ENCODE measurements around the gene FBXW8.

DNA sequence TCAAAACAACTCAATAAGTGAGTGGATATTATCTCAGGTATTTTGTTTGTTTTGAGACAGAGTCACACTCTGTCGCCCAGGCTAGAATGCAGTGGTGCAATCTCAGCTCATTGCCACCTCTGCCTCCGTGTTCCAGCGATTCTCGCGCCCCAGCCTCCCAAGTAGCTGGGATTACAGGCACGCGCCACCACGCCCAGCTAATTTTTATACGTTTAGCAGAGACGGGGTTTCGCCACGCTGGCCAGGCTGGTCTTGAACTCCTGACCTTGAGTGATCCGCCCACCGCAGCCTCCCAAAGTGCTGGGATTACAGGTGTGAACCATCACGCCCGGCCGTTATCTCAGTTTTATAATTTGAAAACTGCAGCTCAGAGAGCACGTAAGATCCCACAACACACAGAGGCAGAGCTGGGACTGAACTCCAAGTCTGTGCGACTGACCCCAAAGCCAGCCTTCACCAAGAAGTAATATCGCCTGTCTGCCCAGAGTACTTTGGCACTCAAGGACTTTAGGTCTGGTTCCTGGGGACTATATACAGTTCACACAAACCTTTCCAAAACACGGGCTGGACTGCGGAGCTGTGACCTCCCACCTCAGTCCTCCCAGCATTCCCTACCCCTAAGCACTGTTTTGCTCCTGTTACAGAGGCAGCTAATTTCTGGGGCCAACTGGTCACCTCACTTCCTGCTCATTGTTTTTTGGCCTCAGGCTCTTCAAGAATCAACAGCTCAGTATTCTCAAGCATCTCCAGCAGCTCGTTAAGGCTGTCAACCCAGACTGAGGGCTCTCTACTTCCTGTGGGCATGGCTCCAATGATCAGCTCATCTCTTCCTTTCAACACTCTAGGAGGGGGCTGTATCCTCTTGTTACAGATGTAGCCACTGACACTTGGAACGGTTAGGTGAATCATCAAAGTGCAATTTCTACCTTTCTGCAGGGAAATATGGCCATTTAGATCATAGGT is 165.9 kb downstream of the FBXW8 start:
- TF ChIP-seq, protein P1, sequence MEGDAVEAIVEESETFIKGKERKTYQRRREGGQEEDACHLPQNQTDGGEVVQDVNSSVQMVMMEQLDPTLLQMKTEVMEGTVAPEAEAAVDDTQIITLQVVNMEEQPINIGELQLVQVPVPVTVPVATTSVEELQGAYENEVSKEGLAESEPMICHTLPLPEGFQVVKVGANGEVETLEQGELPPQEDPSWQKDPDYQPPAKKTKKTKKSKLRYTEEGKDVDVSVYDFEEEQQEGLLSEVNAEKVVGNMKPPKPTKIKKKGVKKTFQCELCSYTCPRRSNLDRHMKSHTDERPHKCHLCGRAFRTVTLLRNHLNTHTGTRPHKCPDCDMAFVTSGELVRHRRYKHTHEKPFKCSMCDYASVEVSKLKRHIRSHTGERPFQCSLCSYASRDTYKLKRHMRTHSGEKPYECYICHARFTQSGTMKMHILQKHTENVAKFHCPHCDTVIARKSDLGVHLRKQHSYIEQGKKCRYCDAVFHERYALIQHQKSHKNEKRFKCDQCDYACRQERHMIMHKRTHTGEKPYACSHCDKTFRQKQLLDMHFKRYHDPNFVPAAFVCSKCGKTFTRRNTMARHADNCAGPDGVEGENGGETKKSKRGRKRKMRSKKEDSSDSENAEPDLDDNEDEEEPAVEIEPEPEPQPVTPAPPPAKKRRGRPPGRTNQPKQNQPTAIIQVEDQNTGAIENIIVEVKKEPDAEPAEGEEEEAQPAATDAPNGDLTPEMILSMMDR (optimal IDR thresholded peaks at IDR 0.05 in 1 of 3, IDR thresholded peaks at IDR 0.05 in 1 of 3, conservative IDR thresholded peaks at IDR 0.05 in 1 of 3; ENCODE audit: extremely low read depth in 1 of 3, insufficient read depth in 2 of 3, low read length in 3 of 3): no peak
- no peak for TF ChIP-seq EZH2 (IDR thresholded peaks at IDR 0.05; ENCODE audit: low read length)

All from keratinocyte (primary cell).